GM23248 (cell line): ENCODE measurements around the gene IQGAP3. TPM values are rescaled to one million over a fixed set of nuclear protein-coding genes. Genes with fewer than 3 reads are reported as not detected.

Experiments used
- DNase-seq: peaks from one replicate; pipeline ENCODE4 v3.0.0-alpha.2; 2015
- H2AFZ ChIP-seq: fragments of 200-600 bp; sonication (generic); 2 replicates; pipeline ENCODE4 v1.6.1; 2016; ENCODE audit warnings: antibody characterized with exemption
- H3F3A ChIP-seq: fragments of 200-600 bp; sonication (generic); 2 replicates; pipeline ENCODE4 v1.6.1; 2016; ENCODE audit warnings: mild to moderate bottlenecking, antibody characterized with exemption, mixed run types; ENCODE audit not compliant: insufficient read depth
- H3K27ac ChIP-seq: fragments of 200-600 bp; sonication (generic); 2 replicates; pipeline ENCODE4 v1.5.1; 2016; ENCODE audit warnings: mild to moderate bottlenecking
- H3K27me3 ChIP-seq: fragments of 200-600 bp; sonication (generic); replicated peaks from 2 replicates; pipeline ENCODE4 v1.6.1; 2016; ENCODE audit warnings: mild to moderate bottlenecking; ENCODE audit not compliant: insufficient read depth
- H3K36me3 ChIP-seq: fragments of 200-600 bp; sonication (generic); 2 replicates; pipeline ENCODE4 v1.6.1; 2016; ENCODE audit warnings: low read depth, mild to moderate bottlenecking
- H3K4me1 ChIP-seq: fragments of 200-600 bp; sonication (generic); 2 replicates; pipeline ENCODE4 v1.6.1; 2016; ENCODE audit warnings: mild to moderate bottlenecking; ENCODE audit not compliant: insufficient read depth
- H3K4me2 ChIP-seq: fragments of 200-600 bp; sonication (generic); one replicate; pipeline ENCODE4 v1.6.1; 2016; ENCODE audit warnings: mild to moderate bottlenecking; ENCODE audit not compliant: unreplicated experiment
- H3K4me3 ChIP-seq: fragments of 200-600 bp; sonication (generic); 2 replicates; pipeline ENCODE4 v1.5.1; 2016; ENCODE audit warnings: mild to moderate bottlenecking
- H3K79me2 ChIP-seq: fragments of 200-600 bp; sonication (generic); 2 replicates; pipeline ENCODE4 v1.6.1; 2016; ENCODE audit warnings: mild to moderate bottlenecking; ENCODE audit not compliant: insufficient read depth
- H3K9ac ChIP-seq: fragments of 200-600 bp; sonication (generic); 2 replicates; pipeline ENCODE4 v1.6.1; 2016; ENCODE audit warnings: mild to moderate bottlenecking
- H3K9me2 ChIP-seq: fragments of 200-600 bp; sonication (generic); 2 replicates; pipeline ENCODE4 v1.6.1; 2016; ENCODE audit warnings: mixed run types, mild to moderate bottlenecking, moderate library complexity; ENCODE audit not compliant: insufficient read depth
- H3K9me3 ChIP-seq: fragments of 200-600 bp; sonication (generic); one replicate; pipeline ENCODE4 v1.6.1; 2017; ENCODE audit warnings: low read depth
- H4K20me1 ChIP-seq: fragments of 200-600 bp; sonication (generic); 2 replicates; pipeline ENCODE4 v1.6.0; 2016; ENCODE audit not compliant: insufficient read depth
- EZH2 ChIP-seq: fragments of 200-600 bp; sonication (generic); IDR thresholded peaks from 2 replicates; pipeline ENCODE4 v1.6.1; 2018; ENCODE audit warnings: antibody characterized with exemption, mild to moderate bottlenecking; ENCODE audit not compliant: insufficient read depth, poor library complexity, severe bottlenecking
- EZH2phosphoT487 ChIP-seq: fragments of 200-600 bp; sonication (generic); IDR thresholded peaks from 2 replicates; pipeline ENCODE4 v1.6.1; 2018; ENCODE audit warnings: antibody characterized with exemption, moderate library complexity, mild to moderate bottlenecking, low read depth; ENCODE audit not compliant: insufficient read depth
- WGBS, 2 experiments: methylation state at CpG; one replicate each; pipeline ENCODE4 v1.1.6; 2015 to 2017; ENCODE audit warnings: low lambda C conversion rate in 2 of 2, low coverage in 1 of 2; ENCODE audit errors: missing lambda C conversion rate in 2 of 2; 5-methylcytosine and 5-hydroxymethylcytosine counted together
- in situ Hi-C: fragments of 300-500 bp; cut with MboI; formaldehyde crosslinking; loops from 2 replicates; pipeline ENCODE4 v1.15.0; 2020
- polyA plus RNA-seq: library from polyadenylated mRNA; unstranded; fragments of >200 nt; fragmentation: Nextera tagmentation; extraction: Ambion mirVana; gene quantifications from 2 replicates; pipeline ENCODE4 v1.2.1, GENCODE V29; 2016
- total RNA-seq: library from RNA; depleted of rRNA; stranded (reverse); fragments of >200 nt; shearing (Covaris generic); gene quantifications from 2 replicates; pipeline ENCODE4 v1.2.3, GENCODE V29; 2014

The IQGAP3 gene
- total and polyA plus RNA-seq, 2 experiments from 2014 or later = 5.6 to 14.7 TPM

- Histone ChIP-seq H3K9ac (peak overlapping the region; percentile 100), H4K20me1 (peaks cover 18% of the 10 kb centered on the region; the same call in 1 of the 2 replicates), H3F3A (peaks cover 49% of the 10 kb centered on the region), H3K27ac (peak overlapping the region; percentile 100), H2AFZ (no peak overlapping the region), H3K36me3 (no peaks in the 10 kb centered on the region), H3K4me1 (peaks cover 69% of the 10 kb centered on the region), H3K9me2 (no peaks in the 10 kb centered on the region), H3K4me3 (peak overlapping the region; percentile 96), H3K79me2 (peaks cover 56% of the 10 kb centered on the region), H3K9me3 (no peaks in the 10 kb centered on the region), H3K27me3 (no peaks in the 10 kb centered on the region), H3K4me2 (peak overlapping the region; percentile 89)
- in situ Hi-C loops = no loop called here
- no peak for TF ChIP-seq EZH2
- no peak for TF ChIP-seq EZH2phosphoT487
- 1% methylated on average over 14 to 47 of the region's 51 CpGs for WGBS, 2 experiments
- DNase-seq = peak; percentile 64
Observed at GRCh38 chr1:156499842-156500542, 72.4 kb downstream of the IQGAP3 start.

GRCh38 chr1:156499194-156499841, 73.0 kb downstream of the IQGAP3 start:
- no peaks in the 10 kb centered on the region for H3K36me3 ChIP-seq
- peaks cover 62% of the 10 kb centered on the region for H3K79me2 ChIP-seq
- no peaks in the 10 kb centered on the region for H3K27me3 ChIP-seq
- H3K4me2 ChIP-seq = peak overlapping the region; percentile 89
- peak; percentile 66 for DNase-seq
- H3K4me1 ChIP-seq = peaks cover 63% of the 10 kb centered on the region
- no peaks in the 10 kb centered on the region for H3K9me2 ChIP-seq
- H3K9ac ChIP-seq = peak overlapping the region; percentile 100
- peaks cover 47% of the 10 kb centered on the region for H3F3A ChIP-seq
- peak overlapping the region; percentile 100 for H3K27ac ChIP-seq
- in situ Hi-C loops = no loop called here
- H3K9me3 ChIP-seq = no peaks in the 10 kb centered on the region
- TF ChIP-seq EZH2 = no peak
- peaks cover 18% of the 10 kb centered on the region; the same call in 1 of the 2 replicates for H4K20me1 ChIP-seq
- WGBS, 2 experiments = 0 to 1% methylated on average over 12 to 14 of the region's 14 CpGs
- H2AFZ ChIP-seq = no peak overlapping the region
- peak overlapping the region; percentile 96 for H3K4me3 ChIP-seq

GRCh38 chr1:156498432-156499193, 73.8 kb downstream of the IQGAP3 start:
- H3K79me2 ChIP-seq = peaks cover 69% of the 10 kb centered on the region
- no peak overlapping the region for H2AFZ ChIP-seq
- in situ Hi-C loops = no loop called here
- H3K9me2 ChIP-seq = no peaks in the 10 kb centered on the region
- WGBS, 2 experiments = 12 to 13% methylated on average over 12 of the region's 12 CpGs
- peak overlapping the region; percentile 100 for H3K9ac ChIP-seq
- TF ChIP-seq EZH2 = no peak
- TF ChIP-seq EZH2phosphoT487 = no peak
- H3K27ac ChIP-seq = peak overlapping the region; percentile 100
- H3F3A ChIP-seq = peaks cover 41% of the 10 kb centered on the region
- H3K9me3 ChIP-seq = no peaks in the 10 kb centered on the region
- DNase-seq = peak; percentile 66
- H4K20me1 ChIP-seq = peaks cover 18% of the 10 kb centered on the region; the same call in 1 of the 2 replicates
- peak overlapping the region; percentile 96 for H3K4me3 ChIP-seq
- H3K27me3 ChIP-seq = no peaks in the 10 kb centered on the region
- no peaks in the 10 kb centered on the region for H3K36me3 ChIP-seq
- peak overlapping the region; percentile 89 for H3K4me2 ChIP-seq
- peaks cover 59% of the 10 kb centered on the region for H3K4me1 ChIP-seq

GRCh38 chr1:156497743-156498431, 74.5 kb downstream of the IQGAP3 start:
- Histone ChIP-seq H3F3A (peaks cover 35% of the 10 kb centered on the region), H3K4me3 (peak overlapping the region; percentile 96), H2AFZ (no peak overlapping the region), H3K9me2 (no peaks in the 10 kb centered on the region), H3K27me3 (no peaks in the 10 kb centered on the region), H3K27ac (peak overlapping the region; percentile 100), H4K20me1 (peaks cover 18% of the 10 kb centered on the region; the same call in 1 of the 2 replicates), H3K9ac (peak overlapping the region; percentile 100), H3K9me3 (no peaks in the 10 kb centered on the region), H3K36me3 (no peaks in the 10 kb centered on the region), H3K79me2 (peaks cover 77% of the 10 kb centered on the region), H3K4me2 (peak overlapping the region; percentile 89), H3K4me1 (peaks cover 59% of the 10 kb centered on the region)
- DNase-seq = peak; percentile 40
- no peak for TF ChIP-seq EZH2phosphoT487
- 43 to 44% methylated on average over 5 of the region's 5 CpGs for WGBS, 2 experiments
- in situ Hi-C loops = no loop called here
